ENCODE data around the gene TMEM132A. TPM values are rescaled to one million over a fixed set of nuclear protein-coding genes. Genes with fewer than 3 reads are reported as not detected.

TMEM132A gene
- polyA plus RNA-seq, 1 experiment, result 17.9 TPM

GRCh38 chr11:60936467-60937143 is 12.3 kb downstream of the TMEM132A start:
- Histone ChIP-seq H3K27me3 (ENCODE audit: control insufficient read depth, insufficient read depth, low read length) (no peaks in the 10 kb centered on the region), H3K4me3 (ENCODE audit: low read depth, low read length) (no peak overlapping the region), H3K36me3 (ENCODE audit: control insufficient read depth, insufficient read depth, low read length) (peaks cover 10% of the 10 kb centered on the region)
- TF ChIP-seq CTCF (IDR thresholded peaks at IDR 0.05; ENCODE audit: insufficient read depth, low read depth, low read length), result no peak
- ChIA-PET POLR2A (no interaction called here), CTCF (interaction anchor here (0.8 kb wide), 1 partner anchor 75 kb away, joined by 3 read pairs; no protein-coding TSS in a partner anchor)
- DNase-seq (ENCODE audit: low read depth), result no peak

- DNase-seq (ENCODE audit: low read depth), result no peak
- Histone ChIP-seq H3K36me3 (ENCODE audit: control insufficient read depth, insufficient read depth, low read length) (peaks cover 7% of the 10 kb centered on the region), H3K4me3 (ENCODE audit: low read depth, low read length) (no peak overlapping the region), H3K27me3 (ENCODE audit: control insufficient read depth, insufficient read depth, low read length) (no peaks in the 10 kb centered on the region)
- ChIA-PET POLR2A (no interaction called here), CTCF (interaction anchor here (0.9 kb wide), 1 partner anchor 12 kb away, joined by 3 read pairs; no protein-coding TSS in a partner anchor)
- TF ChIP-seq CTCF (IDR thresholded peaks at IDR 0.05; ENCODE audit: insufficient read depth, low read depth, low read length), result no peak
Measured at GRCh38 chr11:60937144-60937527, 12.9 kb downstream of the TMEM132A start.

- ChIA-PET POLR2A (no interaction called here), CTCF (interaction anchor here (0.9 kb wide), 1 partner anchor 12 kb away, joined by 3 read pairs; no protein-coding TSS in a partner anchor)
- Histone ChIP-seq H3K36me3 (ENCODE audit: control insufficient read depth, insufficient read depth, low read length) (peaks cover 9% of the 10 kb centered on the region), H3K4me3 (ENCODE audit: low read depth, low read length) (no peak overlapping the region), H3K27me3 (ENCODE audit: control insufficient read depth, insufficient read depth, low read length) (no peaks in the 10 kb centered on the region)
- DNase-seq (ENCODE audit: low read depth), result no peak
- no peak for TF ChIP-seq CTCF (IDR thresholded peaks at IDR 0.05; ENCODE audit: insufficient read depth, low read depth, low read length)
Measured at GRCh38 chr11:60937811-60938210, 13.6 kb downstream of the TMEM132A start.

- CTCF ChIA-PET, result no interaction called here
- Histone ChIP-seq H3K4me3 (ENCODE audit: low read depth, low read length) (no peak overlapping the region), H3K27me3 (ENCODE audit: control insufficient read depth, insufficient read depth, low read length) (no peaks in the 10 kb centered on the region), H3K36me3 (ENCODE audit: control insufficient read depth, insufficient read depth, low read length) (peaks cover 9% of the 10 kb centered on the region)
- no peak for TF ChIP-seq CTCF (IDR thresholded peaks at IDR 0.05; ENCODE audit: insufficient read depth, low read depth, low read length)
- DNase-seq (ENCODE audit: low read depth), result no peak
- POLR2A ChIA-PET, result no interaction called here
Measured at GRCh38 chr11:60938500-60938899, 14.2 kb downstream of the TMEM132A start.

GRCh38 chr11:60939301-60939700 is 15.0 kb downstream of the TMEM132A start:
- CTCF ChIA-PET, result interaction anchor here (1.2 kb wide), 1 partner anchor 11 kb away, joined by 3 read pairs; no protein-coding TSS in a partner anchor
- POLR2A ChIA-PET, result no interaction called here

More at GRCh38 chr11:60939301-60939700, 15.0 kb downstream of the TMEM132A start:
- no peak for TF ChIP-seq CTCF (IDR thresholded peaks at IDR 0.05; ENCODE audit: insufficient read depth, low read depth, low read length)
- Histone ChIP-seq H3K4me3 (ENCODE audit: low read depth, low read length) (no peak overlapping the region), H3K36me3 (ENCODE audit: control insufficient read depth, insufficient read depth, low read length) (peaks cover 9% of the 10 kb centered on the region), H3K27me3 (ENCODE audit: control insufficient read depth, insufficient read depth, low read length) (no peaks in the 10 kb centered on the region)
- DNase-seq (ENCODE audit: low read depth), result no peak
